Ovary (tissue), 9 donors: ENCODE measurements around the gene TYMP. TPM values are rescaled to one million over a fixed set of nuclear protein-coding genes. Genes with fewer than 3 reads are reported as not detected.

ENCODE experiments used
- DNase-seq, 5 donors: peaks; one replicate each; pipeline ENCODE4 v3.0.0-alpha.2; 2019 to 2020
- H3K27ac ChIP-seq, 2 donors: fragments of 200-600 bp; one replicate each; pipeline versions ENCODE4 v1.5.1 to v1.8.0; 2019 to 2022
- H3K27me3 ChIP-seq: fragments of 200-600 bp; one replicate; pipeline ENCODE4 v1.8.0; 2022
- H3K36me3 ChIP-seq: fragments of 200-600 bp; sonication (generic); one replicate; pipeline ENCODE4 v1.5.1; 2019
- H3K4me1 ChIP-seq: one replicate; pipeline ENCODE4 v1.8.1; 2013; ENCODE audit warnings: mild to moderate bottlenecking, moderate library complexity; ENCODE audit not compliant: insufficient read depth
- H3K4me3 ChIP-seq: fragments of 200-600 bp; sonication (generic); one replicate; pipeline ENCODE4 v1.5.1; 2017
- H3K9me3 ChIP-seq, 2 donors: fragments of 200-600 bp in 1 of 2; sonication (generic) in 1 of 2; one replicate each; pipeline versions ENCODE4 v1.5.1 to v1.8.1; 2013 to 2019; ENCODE audit warnings: mild to moderate bottlenecking in 1 of 2, moderate library complexity in 1 of 2
- CTCF ChIP-seq, 3 donors: fragments of 450-650 bp in 2 of 3; fragments of 200-600 bp in 1 of 3; IDR thresholded peaks; one replicate each; pipeline versions ENCODE4 v1.5.1 to v1.8.0; 2016 to 2022; ENCODE audit warnings: antibody characterized with exemption in 3 of 3, mild to moderate bottlenecking in 1 of 3
- EP300 ChIP-seq: sonication (generic); formaldehyde crosslinking; IDR thresholded peaks from one replicate; pipeline ENCODE4 v1.6.1; 2017; ENCODE audit warnings: antibody characterized with exemption
- POLR2A ChIP-seq: fragments of 450-650 bp; IDR thresholded peaks from one replicate; pipeline ENCODE4 v1.6.1; 2017; ENCODE audit warnings: antibody characterized with exemption, mild to moderate bottlenecking, moderate library complexity
- WGBS, 3 donors: extraction: QIAGEN DNeasy Blood & Tissue Kit in 1 of 3; methylation state at CpG; one replicate each; pipeline versions ENCODE4 v1.1.5 to v1.1.7; 2013 to 2017; 5-methylcytosine and 5-hydroxymethylcytosine counted together
- intact Hi-C, 4 donors: fragments of 100-400 bp; cut with DNase I; formaldehyde crosslinking; loops; one replicate each; pipeline versions ENCODE4 v1.11.0 to v1.15.1; 2022 to 2023
- polyA plus RNA-seq, 2 donors: library from polyadenylated mRNA; stranded (reverse); fragments of 200-250 nt in 1 of 2; fragments of 350-450 nt in 1 of 2; fragmentation: Illumina TruSeq in 1 of 2; extraction: RNeasy Lipid Tissue Mini Kit (QIAGEN cat#74804) in 1 of 2; gene quantifications; one replicate each; pipeline ENCODE4 v1.2.3, GENCODE V29; 2013 to 2014
- total RNA-seq, 7 donors: library from RNA; depleted of rRNA in 2 of 7; stranded (reverse); fragments of >200 nt in 2 of 7; fragmentation: NEBNext Ultra II Directional in 3 of 7; extraction: Animal tissue kit (Norgen Biotek cat#: 25700) in 3 of 7; gene quantifications; one replicate each; pipeline versions ENCODE4 v1.1.0 to v1.2.4, GENCODE V29; 2016 to 2023
- donor health status: DM: no; HTN: no; CAD: no; lungs with moderate emphysema.
- donor health status: DM: no; HTN: no; CAD: no.
- donor health status: Bipolar disorder and iron deficiency.
- donor health status: DM: yes; HTN: yes; CAD: no.
- donor health status: DM: no; HTN: no; CAD: no.
- donor health status: DM: yes; HTN: yes; CAD: no.

TYMP gene
- total and polyA plus RNA-seq, 9 donors = 2.7 to 72.4 (median 14.8) TPM

GRCh38 chr22:50573491-50574382 is 43.9 kb upstream of the TYMP start:
- intact Hi-C loops = no loop called here
- Histone ChIP-seq H3K4me3 (no peak overlapping the region), H3K4me1 (peaks cover 9% of the 10 kb centered on the region), H3K27me3 (no peaks in the 10 kb centered on the region), H3K27ac (no peak overlapping the region), H3K36me3 (no peaks in the 10 kb centered on the region), H3K9me3 (no peaks in the 10 kb centered on the region)
- TF ChIP-seq EP300 (no peak), POLR2A (no peak), CTCF (IDR thresholded peaks at IDR 0.05) (no peak)
- 80 to 87% (median 80%) methylated on average over 25 to 26 of the region's 26 CpGs for WGBS, 3 donors
- DNase-seq = no peak

- 88 to 93% (median 88%) methylated on average over 11 of the region's 11 CpGs for WGBS, 3 donors
- intact Hi-C loops = no loop called here
- no peak for TF ChIP-seq CTCF (IDR thresholded peaks at IDR 0.05)
- TF ChIP-seq EP300 = no peak
- no peak for TF ChIP-seq POLR2A
- Histone ChIP-seq H3K4me1 (peaks cover 2% of the 10 kb centered on the region), H3K4me3 (no peak overlapping the region), H3K27ac (no peak overlapping the region), H3K9me3 (no peaks in the 10 kb centered on the region), H3K27me3 (no peaks in the 10 kb centered on the region), H3K36me3 (no peaks in the 10 kb centered on the region)
- DNase-seq = no peak
Observed at GRCh38 chr22:50572965-50573364, 43.2 kb upstream of the TYMP start.

GRCh38 chr22:50571264-50572175 is 41.7 kb upstream of the TYMP start:
- Histone ChIP-seq H3K27me3 (no peaks in the 10 kb centered on the region), H3K36me3 (no peaks in the 10 kb centered on the region), H3K4me3 (no peak overlapping the region), H3K4me1 (no peaks in the 10 kb centered on the region), H3K27ac (no peak overlapping the region), H3K9me3 (no peaks in the 10 kb centered on the region)
- TF ChIP-seq EP300 = no peak
- no peak for TF ChIP-seq CTCF (IDR thresholded peaks at IDR 0.05)
- no peak for TF ChIP-seq POLR2A
- 84 to 87% (median 85%) methylated on average over 25 to 26 of the region's 26 CpGs for WGBS, 3 donors
- no peak for DNase-seq
- intact Hi-C loops = no loop called here

GRCh38 chr22:50570861-50571260 is 41.0 kb upstream of the TYMP start:
- Histone ChIP-seq H3K36me3 (no peaks in the 10 kb centered on the region), H3K27ac (no peak overlapping the region)
- TF ChIP-seq EP300 = no peak
- TF ChIP-seq POLR2A = no peak
- TF ChIP-seq CTCF (IDR thresholded peaks at IDR 0.05) = no peak

More at GRCh38 chr22:50570861-50571260, 41.0 kb upstream of the TYMP start:
- no peak overlapping the region for H3K4me3 ChIP-seq
- 87 to 94% (median 87%) methylated on average over 12 of the region's 12 CpGs for WGBS, 3 donors
- no peaks in the 10 kb centered on the region for H3K4me1 ChIP-seq
- DNase-seq = no peak
- intact Hi-C loops = no loop called here
- no peaks in the 10 kb centered on the region for H3K27me3 ChIP-seq
- no peaks in the 10 kb centered on the region for H3K9me3 ChIP-seq
